AG04450 (cell line): ENCODE measurements around the gene P2RY12. TPM values are rescaled to one million over a fixed set of nuclear protein-coding genes. Genes with fewer than 3 reads are reported as not detected.

Experiments
- CTCF ChIA-PET: fragments of 300-600, 350-600 bp; formaldehyde crosslinking; extraction: SDS; loops from one replicate; lab custom pipeline; 2022; ENCODE audit warnings: antibody characterized with exemption, inconsistent platforms; lab: Charles Lee
- POLR2A ChIA-PET: fragments of 350-600 bp; formaldehyde crosslinking; extraction: SDS; loops from one replicate; lab custom pipeline; 2021; ENCODE audit warnings: antibody characterized with exemption, inconsistent platforms; lab: Yijun Ruan, JAX
- DNase-seq: peaks from one replicate; pipeline ENCODE4 v3.0.0-alpha.2; 2011; ENCODE audit warnings: low read depth, low spot score
- H3K27ac ChIP-seq: one replicate; pipeline ENCODE4 v1.5.1; 2012; ENCODE audit warnings: low read depth, low read length, control low read depth
- H3K27me3 ChIP-seq: one replicate; pipeline ENCODE4 v1.6.0; 2012; ENCODE audit warnings: low read length; ENCODE audit not compliant: control insufficient read depth, insufficient read depth
- H3K4me3 ChIP-seq: 2 replicates; pipeline ENCODE4 v1.5.1; 2011; ENCODE audit warnings: mild to moderate bottlenecking, low read depth, low read length, control low read depth
- H3K9me3 ChIP-seq: 2 replicates; pipeline ENCODE4 v1.5.1; 2012; ENCODE audit warnings: low read length; ENCODE audit not compliant: control insufficient read depth, insufficient read depth
- CTCF ChIP-seq: IDR thresholded peaks from 2 replicates; pipeline ENCODE4 v1.5.1; 2011; ENCODE audit warnings: low read depth, low read length, control low read depth, inconsistent platforms
- polyA plus RNA-seq: library from polyadenylated mRNA; depleted of rRNA; stranded (reverse); fragments of >200 nt; gene quantifications from 2 replicates; pipeline ENCODE4 v1.2.3, GENCODE V29; 2011

P2RY12 gene
- polyA plus RNA-seq, 1 experiment = not detected

GRCh38 chr3:151306168-151306810 is 78.3 kb downstream of the P2RY12 start:
- POLR2A ChIA-PET = no interaction called here
- Histone ChIP-seq H3K27ac (no peak overlapping the region), H3K4me3 (no peak overlapping the region), H3K27me3 (no peaks in the 10 kb centered on the region), H3K9me3 (no peaks in the 10 kb centered on the region)
- TF ChIP-seq CTCF = no peak
- CTCF ChIA-PET = interaction anchor here (1.1 to 4.7 kb wide), 4 partner anchors 15 to 162 kb away, joined by 3 to 33 read pairs (median 13); no protein-coding TSS in a partner anchor
- DNase-seq = no peak

DNA sequence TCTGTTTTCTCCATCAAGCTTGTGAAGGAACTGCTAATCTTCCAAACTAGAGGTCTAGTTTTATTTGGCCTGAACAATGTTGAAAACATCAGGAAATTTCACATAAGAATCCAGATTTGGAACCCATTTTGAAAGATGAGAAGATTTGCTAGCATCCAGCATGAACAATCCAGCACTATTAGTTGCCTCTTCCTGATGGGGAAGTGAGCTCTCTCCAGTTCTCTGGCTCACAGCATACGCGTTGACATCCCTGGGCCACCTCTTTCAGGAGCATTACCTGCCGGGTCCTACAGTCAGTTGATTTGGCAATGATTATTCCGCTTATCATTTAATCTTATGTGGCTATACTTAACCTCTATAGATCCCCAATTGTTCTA is 78.8 kb downstream of the P2RY12 start:
- Histone ChIP-seq H3K27ac (peak overlapping the region; percentile 65), H3K4me3 (no peak overlapping the region), H3K27me3 (no peaks in the 10 kb centered on the region), H3K9me3 (no peaks in the 10 kb centered on the region)
- TF ChIP-seq CTCF = no peak
- DNase-seq = no peak
- POLR2A ChIA-PET = interaction anchor here (0.5 kb wide), 1 partner anchor 13 kb away, joined by 3 read pairs; no protein-coding TSS in a partner anchor
- CTCF ChIA-PET = interaction anchor here (1.1 to 4.7 kb wide), 4 partner anchors 14 to 162 kb away, joined by 3 to 33 read pairs (median 13); no protein-coding TSS in a partner anchor

DNA sequence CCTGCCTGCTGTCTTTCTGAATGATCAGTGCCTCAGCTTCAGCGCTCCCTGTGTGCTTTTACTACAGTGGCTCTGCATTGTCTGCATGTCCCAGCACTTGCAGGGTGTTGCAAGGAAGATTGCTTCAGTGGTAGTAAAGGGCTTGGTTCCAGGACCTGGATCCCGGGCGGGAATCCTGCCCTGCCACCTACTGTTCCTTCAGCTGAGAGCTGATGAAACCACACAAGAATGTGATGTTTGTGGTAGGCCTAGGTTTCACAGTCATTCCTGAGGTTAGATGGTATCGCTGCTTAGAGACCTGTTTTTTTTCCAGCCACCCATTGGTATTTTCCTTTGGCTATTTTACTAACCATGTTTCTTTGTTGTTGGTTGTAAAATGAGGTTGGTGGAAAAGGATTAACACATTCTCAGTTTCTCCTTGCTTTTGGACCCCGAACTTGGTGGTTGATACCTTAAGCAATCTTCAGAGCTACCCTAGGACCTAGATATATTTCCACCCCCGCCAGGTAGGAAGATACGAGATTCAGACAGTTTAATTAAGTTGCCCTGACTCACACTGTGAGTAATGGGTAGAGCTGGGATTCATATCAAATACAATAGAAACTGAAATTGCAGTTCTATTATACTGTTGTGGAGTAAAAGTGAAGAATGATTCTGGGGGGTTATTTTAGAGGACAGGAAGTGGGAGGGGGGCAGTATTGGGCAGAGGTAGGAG is 79.3 kb downstream of the P2RY12 start:
- POLR2A ChIA-PET = interaction anchor here (0.5 kb wide), 1 partner anchor 14 kb away, joined by 3 read pairs; no protein-coding TSS in a partner anchor

DNA sequence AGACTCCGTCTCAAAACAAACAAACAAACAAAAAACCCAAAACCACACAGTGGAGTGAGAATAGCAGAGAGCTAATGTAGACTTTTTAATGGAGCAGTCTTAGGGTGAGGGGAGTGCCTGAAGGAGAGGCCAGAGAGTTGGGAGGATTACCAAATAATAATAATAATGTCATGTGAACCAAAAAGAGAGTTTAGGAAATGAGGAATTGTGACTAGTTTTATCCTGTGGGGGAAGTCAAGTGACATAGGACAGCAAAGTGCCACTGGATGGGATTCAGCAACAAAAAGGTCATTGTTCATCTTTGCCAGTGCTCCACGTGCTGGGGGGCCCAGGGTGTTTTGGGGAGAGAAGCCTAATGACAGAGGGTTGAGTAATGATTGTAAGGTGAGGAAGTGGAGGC is 80.8 kb downstream of the P2RY12 start:
- H3K27me3 ChIP-seq = no peaks in the 10 kb centered on the region
- H3K4me3 ChIP-seq = no peak overlapping the region
- ChIA-PET POLR2A (no interaction called here), CTCF (interaction anchor here (0.6 to 1.5 kb wide), 3 partner anchors 17 to 92 kb away, joined by 3 to 7 read pairs (median 3); no protein-coding TSS in a partner anchor)
- DNase-seq = no peak
- TF ChIP-seq CTCF = no peak
- no peak overlapping the region for H3K27ac ChIP-seq
- H3K9me3 ChIP-seq = no peaks in the 10 kb centered on the region

More for the DNA sequence above, 79.3 kb downstream of the P2RY12 start:
- no peaks in the 10 kb centered on the region for H3K9me3 ChIP-seq
- CTCF ChIA-PET = interaction anchor here (1.0 to 4.7 kb wide), 6 partner anchors 14 to 137 kb away, joined by 3 to 33 read pairs (median 6); no protein-coding TSS in a partner anchor
- no peak overlapping the region for H3K4me3 ChIP-seq
- no peaks in the 10 kb centered on the region for H3K27me3 ChIP-seq
- peak; percentile 84 for DNase-seq
- H3K27ac ChIP-seq = peak overlapping the region; percentile 65
- TF ChIP-seq CTCF = peak; percentile 26
